Measurements from ENCODE around the gene EBI3.
"Not testable (repeated sequence)": the region's sequence is repeated elsewhere in the genome, so short reads cannot be mapped to it uniquely, and the experiment has no call there.

EBI3 gene

DNA sequence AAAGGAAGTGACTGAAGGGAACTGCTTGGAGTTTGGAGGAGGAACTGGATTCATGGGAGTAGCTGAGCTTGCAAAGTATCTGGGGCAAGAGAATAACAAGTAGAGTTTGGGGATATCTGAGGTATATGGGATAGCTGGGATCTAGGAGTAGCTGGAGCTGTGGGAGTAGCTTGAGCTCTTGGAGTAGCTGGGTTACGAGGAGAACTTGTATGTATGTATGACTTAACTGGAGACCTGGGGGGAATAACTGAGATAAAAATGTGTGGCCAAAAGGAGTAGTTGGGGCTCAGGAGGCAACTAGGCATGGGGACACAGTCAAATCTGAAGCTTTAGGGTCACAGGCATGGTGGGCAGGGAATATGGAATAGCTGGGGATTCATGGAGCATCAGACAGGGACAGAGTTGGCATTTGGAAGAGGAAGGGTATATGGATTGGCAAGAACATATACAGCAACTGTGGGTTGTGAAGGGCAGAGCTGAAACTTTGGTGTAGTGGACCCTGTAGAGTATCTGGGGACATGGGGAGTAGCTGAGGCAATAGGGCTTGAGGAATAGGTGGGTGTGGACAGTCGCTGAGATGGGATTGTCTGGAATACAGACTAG, 28.3 kb upstream of the EBI3 start:
- DNase-seq (ENCODE audit: low spot score) = no peak

DNA sequence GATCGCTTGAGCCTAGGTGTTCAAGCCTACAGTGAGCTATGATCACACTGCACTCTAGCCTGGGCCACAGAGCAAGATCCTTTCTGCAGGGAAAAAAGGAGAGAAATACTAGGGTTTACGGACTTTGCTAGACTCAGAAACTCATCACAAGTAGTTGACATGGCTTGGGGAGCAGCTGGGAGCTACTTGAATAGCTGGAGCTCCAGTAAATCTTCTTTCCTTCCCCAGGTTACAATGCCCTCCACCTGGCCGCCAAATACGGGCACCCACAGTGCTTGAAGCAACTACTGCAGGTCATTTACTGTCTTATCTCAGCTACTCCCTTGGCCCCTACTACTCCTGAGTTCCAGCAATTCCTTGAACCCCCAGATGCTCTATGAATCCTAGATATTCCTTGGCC, 27.5 kb upstream of the EBI3 start:
- DNase-seq (ENCODE audit: low spot score) = no peak

DNA sequence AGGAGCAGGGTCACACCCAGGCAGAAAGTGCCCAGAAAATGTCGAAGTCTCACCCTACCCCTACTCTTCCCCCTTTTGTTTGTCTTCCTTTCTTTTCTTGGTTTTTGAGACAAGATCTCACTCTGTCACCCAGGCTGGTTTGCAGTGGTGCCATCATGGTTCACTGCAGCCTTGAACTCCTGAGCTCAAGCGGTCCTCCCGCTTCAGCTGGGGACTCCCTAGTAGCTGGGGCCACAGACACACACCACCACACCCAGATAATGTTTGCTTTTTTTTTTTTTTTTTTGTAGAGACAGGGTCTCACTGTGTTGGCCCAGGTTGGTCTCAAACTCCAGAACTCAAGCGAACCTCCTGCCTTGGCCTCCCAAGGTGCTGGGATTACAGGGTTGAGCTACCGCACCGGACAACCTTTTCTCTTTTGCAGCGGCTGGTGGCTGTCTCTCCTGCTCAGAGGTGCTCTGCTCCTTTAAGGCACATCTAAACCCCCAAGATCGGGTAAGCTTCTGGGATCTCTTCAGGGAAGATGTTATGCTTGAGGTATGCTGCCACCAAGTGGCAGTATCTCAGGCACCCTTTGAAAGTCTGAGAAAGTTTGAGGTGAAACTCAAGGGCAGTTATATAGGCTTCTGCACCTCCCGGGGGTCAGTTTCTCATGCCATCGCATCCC, 22.4 kb upstream of the EBI3 start:
- DNase-seq (ENCODE audit: low spot score) = peak; percentile 41

DNA sequence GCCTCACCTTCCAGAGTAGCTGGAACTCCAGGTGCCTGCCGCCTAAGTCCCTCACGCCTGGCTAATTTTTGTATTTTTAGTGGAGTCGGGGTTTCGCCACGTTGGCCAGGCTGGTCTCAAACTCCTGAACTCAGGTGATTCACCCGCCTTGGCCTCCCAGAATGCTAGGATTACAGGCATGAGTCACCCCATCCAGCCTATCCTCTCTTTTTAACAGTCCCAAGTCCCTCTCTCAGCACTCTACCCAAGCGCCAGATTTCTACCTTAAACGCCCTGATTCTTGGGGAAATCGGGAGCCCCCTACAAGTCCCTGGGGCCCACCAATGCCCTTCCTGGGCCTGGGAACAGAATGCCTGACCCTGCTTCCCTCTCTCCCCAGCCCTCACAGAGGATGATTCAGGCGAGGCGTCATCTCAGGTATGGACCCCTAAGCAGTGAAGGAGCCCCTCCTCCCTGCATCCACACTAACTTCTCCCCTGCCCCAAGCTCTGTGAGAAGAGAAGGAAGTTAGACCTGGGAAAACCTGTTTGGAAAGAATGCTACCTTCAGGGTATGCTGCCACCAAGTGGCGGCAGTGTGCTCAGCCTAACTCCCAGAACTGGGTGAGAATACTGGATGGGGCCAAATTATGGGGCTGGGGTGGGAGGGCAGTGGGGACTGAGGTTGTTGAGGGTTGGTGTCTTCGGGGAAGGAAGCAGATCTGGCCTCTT, 20.8 kb upstream of the EBI3 start:
- peak; percentile 54 for DNase-seq (ENCODE audit: low spot score)

DNA sequence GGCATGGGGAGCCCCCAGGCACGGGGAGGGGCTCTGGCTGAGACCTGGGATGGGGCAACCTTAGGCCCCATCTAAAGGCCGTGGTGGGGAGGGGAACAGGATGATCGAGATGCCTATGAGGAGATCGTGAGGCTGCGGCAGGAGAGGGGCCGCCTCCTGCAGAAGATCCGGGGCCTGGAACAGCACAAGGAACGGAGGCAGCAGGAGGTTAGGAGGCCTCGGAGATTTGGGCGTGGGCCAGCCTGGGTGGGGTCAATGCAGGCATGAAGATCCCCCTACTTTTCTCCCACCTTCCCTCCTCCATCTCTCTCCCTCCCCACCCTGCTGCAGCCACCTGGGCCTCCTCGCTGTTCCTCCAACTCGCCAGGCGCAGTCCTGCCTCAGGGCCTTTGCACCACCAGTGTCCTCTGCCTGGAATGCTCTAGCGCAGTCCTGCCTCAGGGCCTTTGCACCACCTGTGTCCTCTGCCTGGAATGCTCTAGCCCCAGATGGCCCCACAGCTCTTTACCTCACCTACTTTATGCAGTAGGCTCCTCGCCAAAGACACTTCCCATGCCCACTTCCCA, 19.1 kb upstream of the EBI3 start:
- DNase-seq (ENCODE audit: low spot score) = no peak

DNA sequence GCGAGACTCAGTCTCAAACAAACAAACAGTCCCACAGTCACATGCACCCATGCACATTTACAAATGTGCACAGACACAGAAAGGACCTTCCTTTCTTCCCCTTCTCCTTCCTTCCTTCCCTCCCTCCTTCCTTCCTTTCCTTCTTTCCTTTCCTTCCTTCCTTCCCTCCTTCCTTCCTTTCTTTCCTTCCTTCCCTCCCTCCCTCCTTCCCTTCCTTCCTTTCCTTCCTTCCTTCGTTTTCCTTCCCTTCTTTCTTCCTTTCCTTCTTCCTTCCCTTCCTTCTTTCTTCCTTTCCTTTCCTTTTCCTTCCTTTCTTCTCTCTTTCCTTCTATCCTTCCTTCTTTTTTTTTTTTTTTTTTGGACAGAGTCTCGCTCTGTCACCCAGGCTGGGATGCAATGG, 16.2 kb upstream of the EBI3 start:
- no peak for DNase-seq (ENCODE audit: low spot score)

DNA sequence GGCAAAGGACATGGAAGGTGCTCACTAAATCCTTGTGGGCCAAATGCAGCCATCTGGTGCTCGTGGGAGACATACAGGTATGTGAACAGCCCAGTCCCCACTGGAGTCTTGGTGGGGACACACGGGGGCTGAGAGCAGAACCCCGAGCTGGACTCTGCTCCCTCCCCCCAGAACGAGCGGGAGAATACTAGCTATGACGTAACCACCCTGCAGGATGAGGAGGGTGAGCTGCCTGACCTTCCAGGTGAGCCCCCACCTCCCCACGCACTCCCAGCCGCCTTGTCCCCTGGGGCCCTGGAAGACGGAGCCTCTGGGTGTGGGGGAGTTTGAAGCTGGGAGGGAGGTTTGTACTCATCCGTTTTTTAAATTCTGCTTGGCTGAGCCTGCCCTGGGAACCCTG, 13.5 kb upstream of the EBI3 start:
- no peak for DNase-seq (ENCODE audit: low spot score)

DNA sequence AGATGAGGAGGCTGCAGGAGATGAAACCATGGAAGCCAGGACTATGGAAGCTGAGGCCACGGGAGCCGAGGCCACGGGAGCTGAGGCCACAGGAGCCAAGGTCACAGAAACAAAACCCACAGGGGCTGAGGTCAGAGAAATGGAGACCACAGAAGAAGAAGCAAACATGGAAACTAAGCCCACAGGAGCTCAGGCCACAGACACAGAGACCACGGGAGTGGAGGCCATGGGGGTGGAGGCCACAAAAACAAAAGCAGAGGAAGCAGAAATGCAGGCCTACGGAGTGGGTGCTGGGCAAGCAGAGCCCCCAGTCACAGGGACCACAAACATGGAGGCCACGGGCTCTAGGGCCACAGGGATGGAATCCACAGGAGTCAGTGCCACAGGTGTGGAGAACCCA, 12.5 kb upstream of the EBI3 start:
- no peak for DNase-seq (ENCODE audit: low spot score)

DNA sequence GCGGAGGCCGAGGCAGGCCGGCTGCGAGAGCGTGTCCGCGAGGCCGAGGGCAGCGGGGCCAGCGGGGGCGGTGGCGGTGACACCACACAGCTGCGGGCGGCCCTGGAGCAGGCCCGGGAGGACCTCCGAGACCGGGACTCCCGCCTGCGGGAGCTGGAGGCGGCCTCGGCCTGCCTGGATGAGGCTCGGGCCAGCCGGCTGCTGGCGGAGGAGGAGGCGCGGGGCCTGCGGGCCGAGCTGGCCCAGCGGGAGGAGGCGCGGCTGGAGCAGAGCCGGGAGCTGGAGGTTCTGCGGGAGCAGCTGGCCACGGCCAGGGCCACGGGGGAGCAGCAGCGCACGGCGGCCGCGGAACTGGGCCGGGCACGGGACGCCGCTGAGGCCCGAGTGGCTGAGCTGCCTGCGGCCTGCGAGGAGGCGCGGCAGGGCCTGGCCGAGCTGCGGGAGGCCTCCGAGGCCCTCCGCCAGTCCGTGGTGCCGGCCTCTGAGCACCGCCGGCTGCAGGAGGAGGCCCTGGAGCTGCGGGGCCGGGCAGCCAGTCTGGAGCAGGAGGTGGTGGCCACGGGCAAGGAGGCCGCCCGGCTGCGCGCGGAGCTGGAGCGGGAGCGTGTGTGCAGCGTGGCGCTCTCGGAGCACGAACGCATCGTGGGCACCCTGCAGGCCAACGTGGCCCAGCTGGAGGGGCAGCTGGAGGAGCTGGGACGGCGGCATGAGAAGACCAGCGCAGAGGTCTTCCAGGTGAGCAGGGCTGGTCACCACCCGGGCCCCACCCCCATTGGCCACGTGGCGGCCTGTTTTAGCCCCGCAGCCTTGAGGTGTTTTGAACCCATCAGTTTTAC, 11.7 kb upstream of the EBI3 start:
- peak; percentile 6 for DNase-seq (ENCODE audit: low spot score)

DNA sequence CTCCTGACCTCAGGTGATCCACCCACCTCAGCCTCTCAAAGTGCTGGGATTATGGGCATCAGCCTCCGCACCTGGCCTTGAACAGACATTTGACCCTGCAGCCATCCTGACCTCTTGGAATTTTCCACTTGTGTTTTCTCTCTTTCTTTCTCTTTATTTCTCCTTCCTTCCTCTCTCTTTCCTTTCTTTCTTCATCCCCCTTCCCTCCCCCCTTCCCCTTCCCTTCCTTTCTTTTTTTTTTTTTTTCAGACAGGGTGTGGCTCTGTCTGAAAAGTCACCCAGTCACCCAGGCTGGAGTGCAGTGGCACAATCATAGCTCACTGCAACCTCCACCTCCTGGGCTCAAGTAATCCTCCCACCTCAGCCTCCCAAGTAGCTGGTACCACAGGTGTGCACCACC, 10.8 kb upstream of the EBI3 start:
- DNase-seq (ENCODE audit: low spot score) = not testable (repeated sequence)

DNA sequence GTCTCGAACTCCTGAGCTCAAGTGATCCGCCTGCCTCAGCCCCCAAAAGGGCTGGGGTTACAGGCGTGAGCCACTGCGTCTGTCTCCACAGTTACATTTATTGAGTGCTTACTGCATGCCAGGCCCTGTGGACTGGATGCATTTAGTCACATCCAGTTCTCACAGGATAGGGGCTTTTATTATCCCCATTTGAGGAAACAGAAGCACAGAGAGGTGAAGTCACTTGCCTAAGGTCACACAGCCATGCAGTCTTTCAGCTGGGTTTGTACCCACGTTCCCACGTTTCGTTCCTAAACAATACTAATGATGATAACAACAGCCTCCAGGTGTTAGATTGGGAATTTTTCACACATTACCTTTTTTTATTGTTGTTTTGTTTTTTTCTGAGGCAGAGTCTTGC, 9.1 kb upstream of the EBI3 start:
- DNase-seq (ENCODE audit: low spot score) = peak; percentile 2

DNA sequence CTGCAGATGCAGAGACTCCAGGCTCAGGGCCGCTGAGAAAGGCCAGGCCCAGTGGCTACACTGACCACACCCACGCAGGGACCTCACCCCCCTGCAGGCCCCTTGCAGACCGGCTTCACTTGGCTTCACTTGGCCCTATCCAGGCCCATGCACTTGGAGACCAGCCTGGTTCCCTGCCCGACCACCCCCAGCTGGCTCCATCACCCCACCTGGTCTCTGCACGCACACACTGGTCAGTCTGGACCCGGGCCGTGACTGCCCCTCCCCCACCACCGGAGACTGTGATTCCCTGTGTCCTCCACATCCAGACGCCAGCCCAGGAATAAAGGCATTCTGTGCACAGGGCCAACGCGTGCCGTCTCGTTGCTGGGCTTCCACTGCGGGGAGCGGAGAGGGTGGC, 4.9 kb upstream of the EBI3 start:
- peak; percentile 14 for DNase-seq (ENCODE audit: low spot score)

DNA sequence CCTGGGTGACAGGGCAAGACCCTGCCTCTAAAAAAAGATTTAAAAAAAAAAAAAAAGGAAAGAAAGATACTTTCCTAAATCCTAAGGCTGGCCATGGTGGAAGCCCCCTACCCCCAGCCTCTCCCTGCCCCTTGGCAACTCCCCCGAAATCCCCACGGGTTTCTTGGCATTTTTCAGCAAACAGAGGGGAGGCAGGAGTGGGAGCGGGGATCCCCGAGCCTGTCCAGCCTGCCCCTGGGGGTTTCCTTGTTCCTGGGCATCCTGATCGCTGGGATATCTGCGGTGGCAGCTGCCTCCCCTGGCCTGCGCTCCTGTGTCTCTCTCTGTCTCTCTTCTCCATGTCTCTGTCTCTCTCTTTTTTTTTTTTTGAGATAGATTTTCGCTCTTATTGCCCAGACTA, 3.4 kb upstream of the EBI3 start:
- DNase-seq (ENCODE audit: low spot score) = no peak

DNA sequence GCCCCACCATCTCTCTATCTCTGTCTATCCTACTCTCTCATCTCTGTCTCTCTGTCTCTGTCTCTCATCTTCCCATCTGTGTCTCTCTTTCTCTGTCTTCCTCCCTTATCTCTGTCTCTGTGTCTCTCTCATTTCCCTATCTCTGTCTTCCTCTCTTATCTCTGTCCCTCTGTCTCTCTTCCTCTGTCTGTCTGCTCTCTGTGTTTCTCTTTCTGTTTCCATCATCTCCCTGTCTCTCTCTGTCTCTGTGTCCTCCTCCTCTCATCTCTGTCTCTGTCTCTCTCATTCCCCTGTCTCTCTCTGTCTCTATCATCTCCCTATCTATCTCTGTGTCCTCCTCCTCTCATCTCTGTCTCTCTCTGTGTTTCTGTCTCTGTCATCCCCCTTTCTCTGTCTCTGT, 1.6 kb upstream of the EBI3 start:
- DNase-seq (ENCODE audit: low spot score) = no peak

DNA sequence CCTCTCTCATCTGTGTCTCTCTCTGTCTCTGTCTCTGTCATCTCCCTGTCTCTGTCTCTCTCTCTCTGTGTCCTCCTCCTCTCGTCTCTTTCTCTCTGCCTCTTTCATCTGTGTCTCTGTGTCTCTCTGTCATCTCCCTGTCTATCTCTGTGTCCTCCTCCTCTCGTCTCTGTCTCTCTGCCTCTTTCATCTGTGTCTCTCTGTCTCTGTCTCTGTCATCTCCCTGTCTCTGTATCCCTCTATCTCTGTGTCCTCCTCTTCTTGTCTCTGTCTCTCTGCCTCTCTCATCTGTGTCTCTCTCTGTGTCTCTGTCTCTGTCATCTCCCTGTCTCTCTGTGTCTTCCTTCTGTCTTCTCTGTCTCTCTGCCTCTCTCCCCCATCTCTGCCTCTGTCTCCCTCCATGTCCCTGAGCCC, 551 bp upstream of the EBI3 start:
- no peak for DNase-seq (ENCODE audit: low spot score)

DNA sequence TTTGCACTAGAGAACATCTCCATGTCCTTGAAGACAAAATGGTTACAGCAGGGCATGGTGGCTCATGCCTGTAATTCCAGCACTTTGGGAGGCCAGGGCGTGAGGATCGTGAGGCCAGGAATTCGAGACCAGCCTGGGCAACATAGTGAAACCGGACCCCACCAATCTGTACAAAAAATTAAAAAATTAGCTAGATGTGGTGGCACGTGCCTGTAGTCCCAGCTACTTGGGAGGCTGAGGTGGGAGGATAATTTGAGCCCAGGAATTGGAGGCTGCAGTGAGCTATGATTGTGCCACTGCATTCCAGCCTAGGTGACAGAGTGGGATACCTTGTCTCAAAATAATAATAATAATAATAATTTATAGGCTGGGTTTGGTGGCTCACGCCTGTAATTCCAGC, 914 bp downstream of the EBI3 start:
- not testable (repeated sequence) for DNase-seq (ENCODE audit: low spot score)

DNA sequence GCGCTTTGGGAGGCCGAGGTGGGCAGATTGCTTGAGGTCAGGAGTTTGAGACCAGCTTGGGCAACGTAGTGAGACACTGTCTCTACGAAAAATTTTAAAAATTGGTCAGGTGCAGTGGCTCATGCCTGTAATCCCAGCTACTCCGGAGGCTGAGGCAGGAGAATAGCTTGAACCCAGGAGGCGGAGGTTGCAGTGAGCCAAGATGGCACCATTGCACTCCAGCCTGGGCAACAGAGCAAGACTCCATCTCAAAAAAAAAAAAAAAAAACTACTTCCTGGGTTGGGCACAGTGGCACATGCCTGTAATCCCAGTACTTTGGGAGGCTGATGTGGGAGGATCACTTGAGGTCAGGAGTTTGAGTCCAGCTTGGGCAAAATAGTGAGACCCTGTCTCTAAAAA, 2.2 kb downstream of the EBI3 start:
- DNase-seq (ENCODE audit: low spot score) = not testable (repeated sequence)

DNA sequence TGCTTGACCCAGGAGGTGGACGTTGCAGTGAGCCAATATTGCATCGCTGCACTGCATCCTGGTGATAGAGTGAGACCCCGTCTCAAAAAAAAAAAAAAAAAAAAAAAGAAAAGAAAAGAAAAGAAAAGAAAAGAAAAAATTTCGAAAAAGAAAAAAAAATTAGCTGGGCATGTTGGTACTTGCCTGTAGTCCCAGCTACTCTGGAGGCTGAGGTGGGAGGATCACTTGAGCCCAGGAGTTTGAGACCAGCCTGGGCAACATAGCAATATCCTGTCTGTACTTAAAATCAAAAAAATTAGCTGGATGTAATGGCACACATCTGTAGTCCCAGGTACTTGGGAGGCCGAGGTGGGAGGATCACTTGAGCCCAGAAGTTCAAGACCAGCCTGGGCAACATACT, 2.8 kb downstream of the EBI3 start:
- DNase-seq (ENCODE audit: low spot score) = not testable (repeated sequence)

DNA sequence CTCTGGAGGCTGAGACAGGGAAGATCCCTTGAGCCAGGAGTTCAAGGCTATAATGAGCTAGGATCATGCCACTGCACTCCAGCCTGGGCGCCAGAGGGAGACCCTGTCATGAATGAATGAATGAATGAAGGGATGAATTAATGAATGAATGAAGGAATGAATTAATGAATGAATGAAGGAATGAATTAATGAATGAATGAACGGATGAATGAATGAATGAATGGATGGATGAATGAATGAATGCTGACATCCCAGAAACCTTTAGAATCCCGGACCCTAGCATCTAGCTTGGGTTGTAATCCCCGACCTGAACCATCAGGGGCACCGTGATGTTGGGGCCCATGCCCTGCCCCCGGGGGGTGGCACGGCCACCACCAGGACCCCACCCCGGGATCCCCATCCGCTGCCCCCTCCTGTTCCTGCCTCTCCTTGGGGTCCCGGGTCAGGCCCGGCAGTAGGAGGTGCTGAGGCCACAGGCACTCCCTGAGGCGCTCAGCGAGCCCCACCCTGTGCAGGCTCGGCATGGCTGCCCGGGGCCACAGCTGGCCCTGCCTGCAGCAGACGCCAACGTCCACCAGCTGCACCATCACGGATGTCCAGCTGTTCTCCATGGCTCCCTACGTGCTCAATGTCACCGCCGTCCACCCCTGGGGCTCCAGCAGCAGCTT, 3.4 kb downstream of the EBI3 start:
- no peak for DNase-seq (ENCODE audit: low spot score)

DNA sequence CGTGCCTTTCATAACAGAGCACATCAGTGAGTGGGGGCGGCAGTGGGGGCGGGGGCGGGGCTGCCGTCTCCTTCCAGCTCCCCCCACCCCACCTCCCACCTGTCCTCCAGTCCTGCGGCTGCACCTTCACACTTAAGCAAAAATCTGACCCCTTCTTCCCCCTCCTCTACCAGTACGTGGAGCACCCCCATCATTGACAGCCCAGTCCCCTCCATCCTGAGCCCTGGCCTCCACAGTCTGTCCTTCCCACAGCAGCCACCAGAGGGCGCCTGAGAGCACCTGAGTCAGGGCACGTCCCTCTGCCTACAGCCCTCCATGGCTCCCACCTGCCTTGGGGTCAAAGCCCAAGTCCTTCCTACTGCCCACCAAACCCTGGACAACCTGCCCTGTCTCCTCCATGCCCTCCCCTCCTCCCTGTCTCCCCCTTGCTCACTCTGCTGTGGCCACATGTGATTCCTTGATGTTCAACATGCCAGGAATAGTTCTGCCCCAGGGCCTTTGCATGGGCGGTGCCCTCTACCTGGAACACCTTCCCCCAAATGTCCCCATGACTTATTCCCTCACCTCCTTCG, 4.0 kb downstream of the EBI3 start:
- peak; percentile 45 for DNase-seq (ENCODE audit: low spot score)

DNA sequence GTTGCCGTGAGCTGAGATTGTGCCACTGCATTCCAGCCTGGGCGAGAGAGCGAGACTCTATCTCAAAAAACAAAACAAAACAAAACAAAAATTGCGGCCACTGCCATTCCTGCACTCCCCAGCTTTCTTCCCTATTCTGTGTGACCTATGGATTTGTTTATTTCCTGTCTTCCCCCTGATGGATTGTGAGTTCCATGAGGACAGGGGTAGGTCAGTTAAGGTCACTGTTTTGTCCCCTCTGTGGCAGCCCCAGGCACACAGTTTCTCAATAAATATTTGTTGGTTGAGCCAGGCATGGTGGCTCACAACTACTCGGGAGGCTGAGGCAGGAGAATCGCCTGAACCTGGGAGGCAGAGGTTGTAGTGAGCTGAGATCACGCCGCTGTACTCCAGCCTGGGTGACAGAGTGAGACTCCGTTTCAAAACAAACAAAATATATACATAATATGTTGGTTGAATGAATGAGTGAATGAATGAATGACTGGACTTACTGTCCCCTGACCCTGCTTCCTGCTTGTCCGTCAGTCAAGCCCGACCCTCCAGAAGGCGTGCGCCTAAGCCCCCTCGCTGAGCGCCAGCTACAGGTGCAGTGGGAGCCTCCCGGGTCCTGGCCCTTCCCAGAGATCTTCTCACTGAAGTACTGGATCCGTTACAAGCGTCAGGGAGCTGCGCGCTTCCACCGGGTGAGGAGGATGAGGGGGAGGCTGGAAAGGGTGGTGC, 5.0 kb downstream of the EBI3 start:
- DNase-seq (ENCODE audit: low spot score) = no peak

Measured in AG20443 (cell line).